OCI-LY3 (cell line): ENCODE results near the gene ZNF765.

ENCODE experiments used
- EZH2phosphoT487 ChIP-seq: fragments of 200-600 bp; shearing (Covaris generic); IDR thresholded peaks from 2 replicates; pipeline ENCODE4 v1.6.1; 2018; ENCODE audit warnings: antibody characterized with exemption, mixed run types, low read depth
- TF ChIP-seq, protein P1 (sequence below): fragments of 200-600, 300-600 bp; sonication (generic); IDR thresholded peaks from 2 replicates; pipeline ENCODE4 v1.5.1; 2014; ENCODE audit warnings: antibody characterized with exemption, low read length, low read depth

- TF ChIP-seq, protein P1, sequence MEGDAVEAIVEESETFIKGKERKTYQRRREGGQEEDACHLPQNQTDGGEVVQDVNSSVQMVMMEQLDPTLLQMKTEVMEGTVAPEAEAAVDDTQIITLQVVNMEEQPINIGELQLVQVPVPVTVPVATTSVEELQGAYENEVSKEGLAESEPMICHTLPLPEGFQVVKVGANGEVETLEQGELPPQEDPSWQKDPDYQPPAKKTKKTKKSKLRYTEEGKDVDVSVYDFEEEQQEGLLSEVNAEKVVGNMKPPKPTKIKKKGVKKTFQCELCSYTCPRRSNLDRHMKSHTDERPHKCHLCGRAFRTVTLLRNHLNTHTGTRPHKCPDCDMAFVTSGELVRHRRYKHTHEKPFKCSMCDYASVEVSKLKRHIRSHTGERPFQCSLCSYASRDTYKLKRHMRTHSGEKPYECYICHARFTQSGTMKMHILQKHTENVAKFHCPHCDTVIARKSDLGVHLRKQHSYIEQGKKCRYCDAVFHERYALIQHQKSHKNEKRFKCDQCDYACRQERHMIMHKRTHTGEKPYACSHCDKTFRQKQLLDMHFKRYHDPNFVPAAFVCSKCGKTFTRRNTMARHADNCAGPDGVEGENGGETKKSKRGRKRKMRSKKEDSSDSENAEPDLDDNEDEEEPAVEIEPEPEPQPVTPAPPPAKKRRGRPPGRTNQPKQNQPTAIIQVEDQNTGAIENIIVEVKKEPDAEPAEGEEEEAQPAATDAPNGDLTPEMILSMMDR = peak; percentile 44
- no peak for TF ChIP-seq EZH2phosphoT487
Observed at GRCh38 chr19:53394974-53395839, at the start of gene ZNF765.
